LNCaP clone FGC (cell line): ENCODE data around the gene SAMSN1.

Experiments
- DNase-seq: peaks from one replicate; pipeline ENCODE4 v3.0.0-alpha.2; 2011; ENCODE audit warnings: low read depth
- H3K4me3 ChIP-seq: 2 replicates; pipeline ENCODE4 v1.5.1; 2011; ENCODE audit warnings: mild to moderate bottlenecking, low read depth, low read length, control low read depth
- CTCF ChIP-seq: IDR thresholded peaks from 2 replicates; pipeline ENCODE4 v1.5.1; 2012; ENCODE audit warnings: mild to moderate bottlenecking; ENCODE audit not compliant: control insufficient read depth, insufficient read depth; ENCODE audit errors: extremely low read depth

The SAMSN1 gene

DNA sequence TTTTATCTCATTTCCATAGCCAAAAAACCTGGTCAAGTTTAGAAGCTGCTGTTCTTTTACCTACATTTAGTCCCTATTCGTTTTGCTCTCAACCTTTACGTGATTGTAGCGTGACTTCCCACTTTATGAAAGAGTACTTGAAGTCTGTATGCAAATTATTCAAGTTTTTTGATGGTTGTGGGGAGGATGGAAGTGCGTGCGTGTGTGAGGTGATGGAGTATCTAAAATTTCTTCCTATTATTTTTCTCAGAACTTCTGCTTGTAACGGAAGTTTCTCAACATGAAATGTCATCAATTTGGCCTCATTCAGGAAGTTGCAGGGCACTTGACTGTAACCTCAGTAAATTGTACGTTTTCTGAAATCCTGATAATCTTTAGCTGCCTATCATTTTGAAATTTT is 64.0 kb downstream of the SAMSN1 start:
- no peak for DNase-seq
- no peak overlapping the region for H3K4me3 ChIP-seq
- TF ChIP-seq CTCF = no peak

DNA sequence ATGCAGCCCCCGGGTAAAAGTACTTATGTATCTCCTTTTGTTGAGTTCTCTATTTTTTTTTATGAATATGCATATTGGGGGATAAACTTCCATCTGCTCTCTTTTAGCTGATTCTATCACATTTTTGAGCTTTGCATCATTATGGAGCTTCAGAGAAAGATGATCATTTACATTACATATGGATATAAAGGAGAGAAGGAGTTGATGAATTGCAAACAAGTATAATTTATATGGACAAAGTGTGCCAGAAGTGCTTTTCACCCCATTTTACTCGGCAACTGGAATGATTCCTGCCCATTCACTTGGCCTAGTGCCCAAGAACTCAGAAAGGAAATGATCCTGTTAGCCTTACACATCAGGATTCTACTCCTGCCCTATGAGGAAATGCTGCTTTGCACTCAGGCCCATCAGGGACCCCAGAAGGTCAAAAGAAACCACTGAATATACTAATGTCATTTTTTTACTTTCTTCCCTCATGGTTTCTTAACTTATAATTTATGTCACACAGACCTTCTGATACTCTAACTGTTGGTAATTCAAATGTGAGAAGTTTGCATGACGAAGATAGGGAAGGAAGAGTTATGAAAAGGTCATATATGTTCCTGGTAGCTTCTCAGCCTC is 65.6 kb downstream of the SAMSN1 start:
- TF ChIP-seq CTCF = no peak
- H3K4me3 ChIP-seq = no peak overlapping the region
- no peak for DNase-seq

DNA sequence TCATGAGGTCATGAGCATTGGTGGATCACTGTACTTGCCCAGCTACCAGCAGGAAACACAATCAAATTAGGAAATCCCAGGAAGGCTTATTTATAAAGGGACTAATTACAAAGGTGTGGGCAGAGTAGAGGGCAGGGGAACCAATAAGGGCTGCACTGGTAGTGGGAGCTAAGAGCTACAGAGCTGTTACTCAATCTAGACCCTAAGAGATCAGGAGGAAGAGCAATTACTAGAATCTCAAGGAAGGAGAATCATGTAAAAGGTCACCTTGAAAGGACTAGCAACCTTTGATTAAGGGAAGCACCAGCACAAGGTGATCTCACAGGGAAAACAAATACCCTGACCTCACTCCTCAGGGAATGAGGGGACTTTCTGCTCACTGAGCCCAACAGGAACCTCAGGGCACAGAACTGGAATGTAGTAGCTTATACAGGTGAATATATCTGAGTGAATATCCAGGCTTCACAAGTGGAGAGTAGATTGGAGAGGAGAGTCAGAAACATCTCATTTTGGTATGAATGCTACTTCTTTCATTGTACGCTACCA is 66.8 kb downstream of the SAMSN1 start:
- TF ChIP-seq CTCF = no peak
- no peak for DNase-seq
- no peak overlapping the region for H3K4me3 ChIP-seq

DNA sequence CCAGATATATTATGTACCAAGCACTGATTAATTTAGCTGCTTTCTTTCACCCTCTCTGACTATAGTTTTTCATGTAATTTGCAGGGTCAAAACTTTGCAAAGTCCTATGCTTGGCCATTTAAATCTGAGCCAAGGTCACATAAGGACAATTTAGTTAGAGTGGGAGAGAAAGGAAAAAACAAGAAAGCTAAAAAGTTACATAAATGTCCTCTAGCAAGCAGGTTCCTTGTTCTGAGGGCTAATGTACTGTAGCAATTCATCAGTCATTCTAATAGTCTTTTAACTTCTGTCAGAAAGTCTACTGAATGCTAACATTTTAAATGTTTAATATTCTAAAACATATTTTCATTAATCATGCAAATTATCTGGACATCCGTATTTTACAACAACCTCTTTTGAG is 68.3 kb downstream of the SAMSN1 start:
- H3K4me3 ChIP-seq = no peak overlapping the region
- TF ChIP-seq CTCF = no peak
- no peak for DNase-seq

DNA sequence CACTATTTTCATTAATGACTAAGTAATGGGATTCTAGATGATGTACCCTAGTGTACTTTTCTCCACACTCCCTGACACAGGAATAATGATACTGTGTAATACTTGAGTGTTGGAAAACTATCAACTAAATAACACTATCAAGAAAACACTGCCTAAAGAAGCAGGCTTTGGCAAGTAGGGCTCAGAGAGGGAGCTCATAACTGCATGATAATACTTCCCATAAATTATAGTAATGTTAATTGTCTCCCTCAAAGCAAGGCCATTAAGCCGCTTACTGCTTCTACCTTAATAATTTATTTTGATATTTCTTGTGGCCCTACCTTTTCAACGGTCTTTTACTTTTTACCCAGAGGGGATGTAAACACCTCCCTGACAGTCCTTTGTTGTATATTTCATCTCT is 69.0 kb downstream of the SAMSN1 start:
- no peak overlapping the region for H3K4me3 ChIP-seq
- no peak for TF ChIP-seq CTCF
- no peak for DNase-seq

- TF ChIP-seq CTCF = no peak
- H3K4me3 ChIP-seq = no peak overlapping the region
- DNase-seq = no peak
These were observed 71.1 kb downstream of the SAMSN1 start for GRCh38 chr21:14474995-14475394.

DNA sequence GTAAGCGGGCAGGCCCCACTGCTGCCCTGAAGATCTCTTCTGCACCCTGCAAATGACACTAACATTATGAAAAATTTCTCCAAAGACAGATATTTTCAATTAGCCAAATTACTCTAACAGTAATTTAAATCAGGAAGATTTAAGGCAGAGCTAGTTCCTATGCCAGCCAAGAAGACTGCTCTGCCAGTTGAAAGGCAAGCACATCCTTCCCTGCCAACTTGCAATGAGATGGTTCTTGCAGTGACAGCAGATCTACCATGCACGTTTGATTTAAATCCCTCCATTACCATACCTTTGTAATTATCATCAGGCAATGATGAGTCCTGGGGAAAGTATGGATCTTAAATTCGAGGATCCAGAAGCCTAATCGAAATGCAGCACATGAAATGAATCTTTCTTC is 76.5 kb downstream of the SAMSN1 start:
- TF ChIP-seq CTCF = no peak
- DNase-seq = no peak
- H3K4me3 ChIP-seq = no peak overlapping the region
